Cardiac muscle cell (in vitro differentiated cells and primary cell): Measurements from ENCODE around the gene CERKL. TPM values are rescaled to one million over a fixed set of nuclear protein-coding genes. Genes with fewer than 3 reads are reported as not detected.

ENCODE experiments used
- DNase-seq, 2 donors: peaks; one replicate each; pipeline versions ENCODE4 v3.0.0 to v3.0.0-alpha.2; 2010 to 2017; ENCODE audit warnings: low read depth in 1 of 2, low spot score in 1 of 2
- H3K27ac ChIP-seq: fragments of 200-600 bp; sonication (generic); 2 replicates; pipeline ENCODE4 v1.5.1; 2016
- H3K27me3 ChIP-seq: fragments of 200-600 bp; sonication (generic); 2 replicates; pipeline ENCODE4 v1.6.0; 2016; ENCODE audit warnings: control low read depth
- H3K36me3 ChIP-seq: fragments of 200-600 bp; sonication (generic); 2 replicates; pipeline ENCODE4 v1.5.1; 2016; ENCODE audit warnings: control low read depth
- H3K4me1 ChIP-seq: fragments of 200-600 bp; sonication (generic); 2 replicates; pipeline ENCODE4 v1.8.1; 2017; ENCODE audit warnings: low read depth, mild to moderate bottlenecking, mixed run types
- H3K4me3 ChIP-seq: fragments of 200-600 bp; sonication (generic); 2 replicates; pipeline ENCODE4 v1.5.1; 2016; ENCODE audit warnings: mild to moderate bottlenecking
- H3K9me3 ChIP-seq: fragments of 200-600 bp; sonication (generic); 2 replicates; pipeline ENCODE4 v1.5.1; 2017; ENCODE audit warnings: low read depth, mild to moderate bottlenecking, control low read depth
- polyA plus RNA-seq: library from polyadenylated mRNA; unstranded; fragments of >200 nt; fragmentation: Nextera tagmentation; extraction: Ambion mirVana; gene quantifications from 2 replicates; pipeline ENCODE4 v1.2.1, GENCODE V29; 2016
- total RNA-seq: library from RNA; depleted of rRNA; stranded (reverse); fragments of >200 nt; gene quantifications from 2 replicates; pipeline ENCODE4 v1.2.3, GENCODE V29; 2016
- TF ChIP-seq, protein P1 (sequence below): IDR thresholded peaks from 2 replicates; pipeline ENCODE4 v1.5.1; 2012; ENCODE audit warnings: low read depth, mild to moderate bottlenecking, low read length

Gene CERKL
- total and polyA plus RNA-seq, 2 experiments from 2014 or later, result 0.06 to 0.15 TPM

- H3K27me3 ChIP-seq, result no peaks in the 10 kb centered on the region
- no peak for DNase-seq
- TF ChIP-seq, protein P1, sequence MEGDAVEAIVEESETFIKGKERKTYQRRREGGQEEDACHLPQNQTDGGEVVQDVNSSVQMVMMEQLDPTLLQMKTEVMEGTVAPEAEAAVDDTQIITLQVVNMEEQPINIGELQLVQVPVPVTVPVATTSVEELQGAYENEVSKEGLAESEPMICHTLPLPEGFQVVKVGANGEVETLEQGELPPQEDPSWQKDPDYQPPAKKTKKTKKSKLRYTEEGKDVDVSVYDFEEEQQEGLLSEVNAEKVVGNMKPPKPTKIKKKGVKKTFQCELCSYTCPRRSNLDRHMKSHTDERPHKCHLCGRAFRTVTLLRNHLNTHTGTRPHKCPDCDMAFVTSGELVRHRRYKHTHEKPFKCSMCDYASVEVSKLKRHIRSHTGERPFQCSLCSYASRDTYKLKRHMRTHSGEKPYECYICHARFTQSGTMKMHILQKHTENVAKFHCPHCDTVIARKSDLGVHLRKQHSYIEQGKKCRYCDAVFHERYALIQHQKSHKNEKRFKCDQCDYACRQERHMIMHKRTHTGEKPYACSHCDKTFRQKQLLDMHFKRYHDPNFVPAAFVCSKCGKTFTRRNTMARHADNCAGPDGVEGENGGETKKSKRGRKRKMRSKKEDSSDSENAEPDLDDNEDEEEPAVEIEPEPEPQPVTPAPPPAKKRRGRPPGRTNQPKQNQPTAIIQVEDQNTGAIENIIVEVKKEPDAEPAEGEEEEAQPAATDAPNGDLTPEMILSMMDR, result no peak
Observed at GRCh38 chr2:181540421-181540820, 116.5 kb downstream of the CERKL start.

GRCh38 chr2:181536730-181537129 lies 120.2 kb downstream of the CERKL start:
- H3K27ac ChIP-seq, result no peak overlapping the region
- H3K4me3 ChIP-seq, result no peak overlapping the region
- no peaks in the 10 kb centered on the region for H3K4me1 ChIP-seq
- no peaks in the 10 kb centered on the region for H3K36me3 ChIP-seq
- no peaks in the 10 kb centered on the region for H3K27me3 ChIP-seq
- TF ChIP-seq, protein P1, result no peak
- no peak for DNase-seq
- H3K9me3 ChIP-seq, result no peaks in the 10 kb centered on the region

More at GRCh38 chr2:181540421-181540820, 116.5 kb downstream of the CERKL start:
- Histone ChIP-seq H3K4me1 (no peaks in the 10 kb centered on the region), H3K36me3 (no peaks in the 10 kb centered on the region), H3K9me3 (no peaks in the 10 kb centered on the region), H3K4me3 (no peak overlapping the region), H3K27ac (no peak overlapping the region)

DNA sequence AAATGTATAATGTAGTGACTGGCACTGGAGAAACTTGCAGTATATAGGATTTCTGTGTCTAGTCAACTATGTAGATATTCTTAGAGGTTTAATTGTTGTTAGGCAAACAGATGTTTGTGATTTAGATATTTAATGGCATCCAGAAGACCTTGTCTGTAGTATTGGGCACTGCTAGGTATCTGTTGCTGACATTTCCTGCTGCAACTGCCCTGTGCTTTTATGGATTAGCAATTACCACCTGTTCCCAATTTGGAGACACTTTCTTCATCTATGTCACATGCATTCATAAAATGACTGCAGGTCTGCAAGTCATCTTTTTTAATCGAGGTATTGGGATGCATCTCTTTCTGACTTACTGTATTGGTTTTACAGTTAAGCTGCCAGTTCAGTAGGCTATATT lies 128.5 kb downstream of the CERKL start:
- no peaks in the 10 kb centered on the region for H3K36me3 ChIP-seq
- H3K4me3 ChIP-seq, result no peak overlapping the region
- H3K27me3 ChIP-seq, result no peaks in the 10 kb centered on the region
- TF ChIP-seq, protein P1, result no peak
- H3K27ac ChIP-seq, result no peak overlapping the region
- peaks cover 8% of the 10 kb centered on the region for H3K4me1 ChIP-seq
- DNase-seq, result no peak
- H3K9me3 ChIP-seq, result no peaks in the 10 kb centered on the region

DNA sequence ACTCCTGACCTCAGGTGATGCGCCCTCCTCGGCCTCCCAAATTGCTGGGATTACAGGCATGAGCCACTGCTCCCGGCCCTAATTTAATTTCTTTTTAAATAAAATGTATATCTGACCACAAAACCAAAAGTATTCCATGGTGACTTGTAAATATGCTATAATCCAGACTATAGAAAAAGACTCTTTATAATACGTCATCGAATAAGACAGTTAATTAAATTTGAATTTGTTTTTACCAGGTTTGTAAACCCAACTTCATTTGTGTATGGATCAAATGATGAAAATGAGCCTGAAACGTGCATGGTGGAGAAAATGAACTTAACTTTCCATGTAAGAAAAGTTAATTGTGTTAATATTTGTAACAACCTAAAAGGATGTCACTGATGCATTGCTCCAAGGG lies 129.8 kb downstream of the CERKL start:
- no peak overlapping the region for H3K27ac ChIP-seq
- DNase-seq, result no peak
- TF ChIP-seq, protein P1, result no peak

DNA sequence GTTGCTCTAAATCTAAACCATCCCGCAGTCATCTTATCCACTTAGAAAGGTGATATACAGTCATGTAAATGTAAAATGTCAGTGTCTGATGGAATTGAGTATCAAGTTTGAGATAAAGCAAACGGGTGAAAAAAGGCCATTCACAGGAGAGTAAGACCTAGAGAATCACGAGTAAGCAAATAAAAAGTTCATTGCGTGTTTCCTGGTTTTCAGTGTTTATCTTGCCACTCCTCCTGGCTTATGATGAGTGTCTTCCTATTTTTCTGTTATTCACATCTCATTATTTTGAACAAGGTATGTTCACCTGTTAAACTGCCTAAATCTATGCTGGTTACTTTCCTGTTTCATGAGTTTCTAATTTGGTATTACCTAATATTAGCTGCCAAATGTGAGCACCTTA lies 130.9 kb downstream of the CERKL start:
- peaks cover 8% of the 10 kb centered on the region for H3K4me1 ChIP-seq
- H3K27me3 ChIP-seq, result no peaks in the 10 kb centered on the region
- TF ChIP-seq, protein P1, result no peak
- H3K9me3 ChIP-seq, result no peaks in the 10 kb centered on the region
- H3K27ac ChIP-seq, result no peak overlapping the region
- no peak overlapping the region for H3K4me3 ChIP-seq
- no peak for DNase-seq
- H3K36me3 ChIP-seq, result no peaks in the 10 kb centered on the region

More for the DNA sequence above, 129.8 kb downstream of the CERKL start:
- H3K4me1 ChIP-seq, result peaks cover 8% of the 10 kb centered on the region
- H3K9me3 ChIP-seq, result no peaks in the 10 kb centered on the region
- no peak overlapping the region for H3K4me3 ChIP-seq
- H3K36me3 ChIP-seq, result no peaks in the 10 kb centered on the region
- no peaks in the 10 kb centered on the region for H3K27me3 ChIP-seq

GRCh38 chr2:181523756-181524155 lies 133.1 kb downstream of the CERKL start:
- H3K4me3 ChIP-seq, result no peak overlapping the region
- H3K4me1 ChIP-seq, result peaks cover 8% of the 10 kb centered on the region
- TF ChIP-seq, protein P1, result no peak
- no peaks in the 10 kb centered on the region for H3K36me3 ChIP-seq
- no peak for DNase-seq
- H3K9me3 ChIP-seq, result no peaks in the 10 kb centered on the region
- no peak overlapping the region for H3K27ac ChIP-seq
- H3K27me3 ChIP-seq, result no peaks in the 10 kb centered on the region
